ENCODE results near the gene POLL.

Gene POLL

DNA sequence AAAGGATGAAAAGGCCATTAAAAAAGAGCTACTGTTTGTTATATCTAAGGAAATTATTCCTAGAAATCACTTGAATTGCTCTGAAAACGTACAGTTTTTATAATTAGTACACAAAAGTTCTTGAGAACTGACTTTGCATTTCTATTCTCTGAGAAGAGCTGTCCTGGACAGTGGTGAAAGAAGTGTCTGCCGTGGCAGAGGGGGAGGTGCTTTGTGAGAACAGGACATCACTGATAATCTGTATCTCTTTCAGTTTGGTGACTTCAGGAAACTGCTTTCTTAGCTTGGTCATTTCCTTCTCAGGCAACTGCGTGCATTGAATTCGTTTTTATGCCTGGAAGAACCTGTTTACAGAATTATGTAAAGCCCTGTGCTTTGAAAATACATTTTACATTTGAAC lies 52.1 kb downstream of the POLL start:
- no peak for TF ChIP-seq GATA3 (IDR thresholded peaks at IDR 0.05; ENCODE audit: low read depth, low read length)
- TF ChIP-seq GATA2 (IDR thresholded peaks at IDR 0.05; ENCODE audit: low read depth, low read length): no peak

GRCh38 chr10:101529725-101530553 lies 58.1 kb downstream of the POLL start:
- TF ChIP-seq GATA3 (IDR thresholded peaks at IDR 0.05; ENCODE audit: low read depth, low read length): no peak
- TF ChIP-seq GATA2 (IDR thresholded peaks at IDR 0.05; ENCODE audit: low read depth, low read length): no peak

- TF ChIP-seq GATA2 (IDR thresholded peaks at IDR 0.05; ENCODE audit: low read depth, low read length): no peak
- no peak for TF ChIP-seq GATA3 (IDR thresholded peaks at IDR 0.05; ENCODE audit: low read depth, low read length)
These were observed 58.9 kb downstream of the POLL start for GRCh38 chr10:101529207-101529606.

Measured in SH-SY5Y (cell line).